Epidermal melanocyte (primary cell): Measurements from ENCODE around the gene TMTC2.
"Not testable (repeated sequence)": the region's sequence is repeated elsewhere in the genome, so short reads cannot be mapped to it uniquely, and the experiment has no call there.

Experiments used
- DNase-seq: peaks from one replicate; pipeline ENCODE4 v3.0.0; 2011; ENCODE audit warnings: low spot score; ENCODE audit not compliant: insufficient read length

The TMTC2 gene

DNA sequence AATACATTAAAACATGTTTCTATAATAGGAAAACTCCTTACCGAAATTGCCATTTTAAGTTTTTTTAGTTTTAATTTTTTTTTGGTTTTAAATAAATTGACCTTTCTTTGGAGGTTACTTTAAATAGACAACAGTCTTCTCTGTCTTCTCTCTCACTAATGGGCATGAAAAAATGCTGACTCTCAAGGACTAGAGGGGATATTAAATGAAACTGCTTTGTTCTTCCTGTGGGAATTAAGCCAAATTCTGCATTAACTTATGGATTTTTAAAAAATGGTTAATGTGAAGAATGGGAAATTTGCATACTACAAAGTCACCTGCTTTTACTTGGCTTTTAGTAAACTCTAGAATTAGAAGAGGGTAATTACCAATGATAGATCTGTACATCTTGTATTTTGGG is 378.9 kb downstream of the TMTC2 start:
- peak; percentile 24 for DNase-seq

- DNase-seq = no peak
Measured at GRCh38 chr12:83067981-83068380, 381.3 kb downstream of the TMTC2 start.

DNA sequence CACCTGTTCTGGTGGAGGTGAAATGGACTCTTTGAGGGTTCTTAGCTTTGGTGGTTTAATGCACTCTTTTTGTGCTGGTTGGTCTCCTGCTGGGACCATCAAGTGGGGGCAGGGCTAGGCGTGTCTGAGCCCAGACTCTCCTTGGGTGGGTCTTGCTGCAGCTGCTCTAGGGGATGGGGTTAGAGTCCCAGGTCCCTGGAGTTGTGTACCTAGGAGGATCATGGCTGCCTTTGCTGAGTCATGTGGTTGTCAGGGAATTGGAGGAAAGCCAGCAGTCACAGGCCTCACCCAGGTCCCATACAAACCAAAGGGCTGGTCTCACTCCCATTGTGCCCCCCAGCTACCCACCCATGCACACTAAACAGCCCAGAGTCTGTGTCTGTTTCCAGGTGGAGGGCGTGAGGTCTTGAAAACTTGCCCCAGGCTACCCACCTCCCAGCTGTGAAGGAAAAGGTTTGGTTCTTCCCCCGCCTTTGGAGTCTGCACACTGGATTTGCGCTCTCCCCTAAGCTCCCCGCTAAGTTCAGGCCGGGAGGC is 387.7 kb downstream of the TMTC2 start:
- no peak for DNase-seq

GRCh38 chr12:83075471-83075870 is 388.8 kb downstream of the TMTC2 start:
- DNase-seq = no peak

DNA sequence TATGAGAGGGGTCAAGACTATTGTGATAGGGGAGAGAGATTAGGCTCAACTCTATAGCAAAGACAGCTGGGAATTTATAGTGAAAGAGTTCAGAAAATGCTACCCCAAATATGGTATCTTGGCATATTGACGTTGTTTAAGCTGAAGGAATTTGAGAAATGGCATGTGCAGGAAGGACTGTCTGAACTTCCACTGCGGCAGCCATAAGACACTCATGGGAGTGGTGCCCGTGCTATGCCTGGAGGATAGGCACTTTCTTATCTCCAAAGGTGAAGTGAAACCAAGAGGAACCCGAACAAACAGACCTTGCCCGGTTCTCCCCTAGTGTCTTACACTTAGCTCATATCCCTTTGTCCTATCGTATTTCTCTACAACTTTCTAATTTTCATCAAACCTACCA is 390.3 kb downstream of the TMTC2 start:
- no peak for DNase-seq

DNA sequence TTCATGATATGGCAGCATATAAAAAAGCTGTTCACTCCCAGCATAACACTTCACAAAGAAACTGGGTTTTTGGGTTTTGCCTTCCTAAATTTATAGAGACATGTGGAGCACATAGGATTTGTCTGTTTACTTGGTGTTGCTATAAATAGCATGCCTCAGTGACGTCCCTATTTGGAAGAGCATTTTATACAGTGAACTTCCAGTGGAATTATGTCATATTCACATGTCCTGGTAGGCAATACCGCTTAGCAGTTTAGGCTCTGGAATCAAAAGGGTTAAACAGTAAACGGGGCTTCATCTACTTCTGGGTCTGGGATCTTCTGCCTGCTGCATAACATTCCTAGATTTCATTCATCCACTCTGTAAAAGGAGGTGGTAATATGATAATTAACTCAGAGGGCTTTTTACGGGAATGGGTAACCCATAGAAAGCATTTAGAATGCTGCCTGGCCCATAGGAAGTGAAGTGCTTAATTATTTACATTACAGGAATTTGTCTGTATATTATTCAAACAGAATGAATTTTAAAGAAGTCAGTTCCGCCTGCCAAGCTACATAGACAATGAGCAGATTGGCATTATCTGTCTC is 396.1 kb downstream of the TMTC2 start:
- DNase-seq = no peak

DNA sequence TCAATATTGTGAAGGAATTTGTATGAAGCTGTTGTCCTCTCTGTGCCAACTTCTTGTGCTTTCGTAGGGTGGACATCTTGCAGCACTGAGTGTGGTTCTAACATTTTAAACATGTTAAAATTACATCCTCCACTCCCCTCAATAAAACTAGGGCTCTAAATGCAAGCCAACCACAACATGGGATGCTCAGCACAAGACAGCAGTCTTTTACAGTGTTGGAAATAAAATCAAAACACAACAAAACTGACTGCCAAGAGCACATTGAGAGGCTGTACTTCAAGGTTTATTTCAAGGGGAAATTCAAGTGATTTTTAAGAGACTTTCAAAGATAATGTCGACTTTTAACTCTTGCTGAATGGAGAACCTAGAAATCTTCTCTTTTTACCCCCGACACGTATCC is 396.9 kb downstream of the TMTC2 start:
- no peak for DNase-seq

GRCh38 chr12:83084516-83085234 is 398.0 kb downstream of the TMTC2 start:
- DNase-seq = no peak

GRCh38 chr12:83086023-83086422 is 399.3 kb downstream of the TMTC2 start:
- no peak for DNase-seq

DNA sequence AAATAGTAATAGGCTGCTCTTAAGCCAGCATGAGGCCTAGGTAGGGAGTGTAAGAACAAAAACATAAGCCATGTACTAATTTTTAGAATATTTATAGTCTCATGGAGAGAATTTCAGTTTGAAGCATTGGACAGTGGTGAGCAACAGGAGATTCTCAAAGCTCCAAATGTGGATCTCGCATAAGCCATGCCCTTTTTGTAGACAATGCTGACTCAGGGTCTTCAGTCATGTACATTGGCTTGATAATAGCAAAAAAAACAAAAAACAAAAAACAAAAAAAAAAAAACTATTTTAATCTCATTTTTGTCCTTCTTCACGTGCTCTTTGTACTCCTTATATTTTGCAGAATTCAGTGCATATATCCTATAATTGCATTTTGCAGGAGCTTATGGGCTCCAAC is 402.9 kb downstream of the TMTC2 start:
- DNase-seq = no peak

DNA sequence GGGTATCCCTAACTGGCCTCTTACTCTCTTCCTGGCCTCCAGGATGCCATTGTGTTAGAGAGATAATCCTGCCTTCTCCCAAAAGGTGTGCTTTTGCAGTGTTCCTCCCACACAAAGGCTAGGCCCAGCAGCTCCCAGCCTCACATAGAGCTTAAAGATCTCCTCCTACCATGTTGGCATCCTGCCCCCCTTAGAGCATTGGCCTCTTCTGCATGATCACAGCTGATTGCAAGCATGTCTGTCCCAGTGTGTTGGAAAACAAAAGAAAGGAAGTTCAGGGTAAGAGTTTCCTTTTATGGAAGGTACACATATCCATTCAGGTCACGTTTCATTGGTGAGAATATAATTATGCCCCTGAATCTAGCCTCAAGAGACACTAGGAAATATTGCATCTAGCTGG is 405.4 kb downstream of the TMTC2 start:
- DNase-seq = no peak

GRCh38 chr12:83092606-83093005 is 405.9 kb downstream of the TMTC2 start:
- DNase-seq = no peak

GRCh38 chr12:83093426-83093825 is 406.7 kb downstream of the TMTC2 start:
- no peak for DNase-seq

- DNase-seq = no peak
Measured at GRCh38 chr12:83097643-83098342, 411.1 kb downstream of the TMTC2 start.

DNA sequence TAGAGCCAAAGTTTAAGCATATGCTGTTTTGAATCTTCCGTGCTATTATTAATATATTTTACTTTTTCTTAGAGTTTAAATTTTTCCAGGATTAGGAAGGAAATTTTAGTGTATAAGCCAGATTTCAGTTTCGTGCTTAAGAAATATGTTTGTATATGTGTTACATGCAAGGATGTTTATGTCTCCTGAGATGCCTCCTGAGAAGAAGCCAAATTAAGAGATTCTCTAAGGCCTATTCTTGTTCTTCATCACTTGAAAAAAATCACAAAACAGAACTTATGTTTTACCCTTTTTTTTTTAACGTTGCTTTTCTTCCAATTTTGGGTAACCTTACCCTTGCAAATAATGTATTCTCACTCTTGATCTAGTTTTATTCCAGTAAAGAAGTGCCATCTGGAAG is 412.7 kb downstream of the TMTC2 start:
- DNase-seq = no peak

- no peak for DNase-seq
Measured at GRCh38 chr12:83102499-83102898, 415.8 kb downstream of the TMTC2 start.

DNA sequence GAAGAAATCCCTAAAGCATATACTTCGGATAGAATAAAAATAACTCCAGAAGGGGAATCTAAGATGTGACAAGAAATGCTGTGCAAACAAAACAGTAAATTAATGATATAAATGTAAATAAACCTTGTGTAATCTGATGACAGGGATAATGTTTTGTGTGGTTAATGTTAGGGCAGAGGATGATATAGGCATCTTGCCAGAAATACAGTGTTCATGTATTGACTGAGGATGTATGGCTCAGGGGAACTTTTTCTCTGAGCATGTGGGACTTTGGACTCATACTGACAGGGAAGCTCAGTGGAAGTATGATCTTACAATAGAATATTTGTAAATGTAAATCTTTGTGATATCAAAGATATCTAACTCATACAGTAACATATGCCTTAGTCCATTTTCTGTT is 420.2 kb downstream of the TMTC2 start:
- no peak for DNase-seq

- no peak for DNase-seq
Measured at GRCh38 chr12:83110424-83110823, 423.7 kb downstream of the TMTC2 start.

DNA sequence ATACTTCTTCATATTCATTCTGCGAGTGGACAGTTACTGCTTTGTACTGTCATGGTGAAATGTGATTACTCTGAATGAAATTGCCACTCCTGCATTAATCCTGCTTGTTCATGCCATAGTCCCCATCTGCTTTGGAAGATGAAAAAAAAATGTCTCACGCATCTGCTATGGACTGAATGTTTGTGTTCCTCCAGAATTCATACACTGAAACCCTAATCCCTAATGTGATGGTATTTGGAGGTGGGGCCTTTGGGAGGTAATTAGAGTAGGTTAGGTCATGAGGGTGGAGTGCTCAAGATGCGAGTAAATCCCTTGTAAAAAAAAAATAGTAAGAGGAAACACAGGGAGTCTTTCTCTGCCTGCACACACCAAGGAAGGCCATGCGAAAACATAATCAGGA is 427.2 kb downstream of the TMTC2 start:
- no peak for DNase-seq

GRCh38 chr12:83114966-83115365 is 428.3 kb downstream of the TMTC2 start:
- no peak for DNase-seq

- not testable (repeated sequence) for DNase-seq
Measured at GRCh38 chr12:83117926-83118325, 431.2 kb downstream of the TMTC2 start.

GRCh38 chr12:83121897-83122622 is 435.4 kb downstream of the TMTC2 start:
- DNase-seq = no peak
